A673 (cell line): Measurements from ENCODE around the gene NGB. TPM values are rescaled to one million over a fixed set of nuclear protein-coding genes. Genes with fewer than 3 reads are reported as not detected.

Experiments
- BruUV-seq: library from RNA; stranded (reverse); fragments of 400-500 nt; replicated peaks from 2 replicates; lab custom pipeline; 2021; lab: Mats Ljungman, UMichigan
- CTCF ChIA-PET: fragments of 300-600 bp; sonication (Branson Sonifier 250); formaldehyde crosslinking; loops from one replicate; lab custom pipeline; 2022; ENCODE audit warnings: antibody characterized with exemption; lab: Charles Lee
- POLR2A ChIA-PET: fragments of 300-600 bp; sonication (Branson Sonifier 250); formaldehyde crosslinking; loops from one replicate; lab custom pipeline; 2022; ENCODE audit warnings: antibody characterized with exemption; ENCODE audit not compliant: low non-redundant PET; lab: Charles Lee
- DNase-seq: peaks from one replicate; pipeline ENCODE4 v3.0.0-alpha.2; 2015; ENCODE audit warnings: low spot score
- H3K27ac ChIP-seq: fragments of 200-600 bp; sonication (generic); 2 replicates; pipeline ENCODE4 v1.5.1; 2016; ENCODE audit warnings: mixed run types, low read depth, mild to moderate bottlenecking, mixed read lengths, antibody characterized with exemption, low read length; ENCODE audit not compliant: poor library complexity, severe bottlenecking
- H3K27me3 ChIP-seq: fragments of 200-600 bp; sonication (generic); replicated peaks from 2 replicates; pipeline ENCODE4 v1.6.1; 2017; ENCODE audit warnings: mixed run types, low read depth, mild to moderate bottlenecking, mixed read lengths, antibody characterized with exemption, low read length; ENCODE audit not compliant: insufficient read depth, poor library complexity
- H3K36me3 ChIP-seq: fragments of 200-600 bp; sonication (generic); 2 replicates; pipeline ENCODE4 v1.6.1; 2016; ENCODE audit warnings: mixed run types, mild to moderate bottlenecking, mixed read lengths, antibody characterized with exemption, low read length; ENCODE audit not compliant: insufficient read depth, poor library complexity, severe bottlenecking
- H3K4me1 ChIP-seq: fragments of 200-600 bp; sonication (generic); 2 replicates; pipeline ENCODE4 v1.6.1; 2017; ENCODE audit warnings: mixed run types, mild to moderate bottlenecking, mixed read lengths, antibody characterized with exemption, low read length; ENCODE audit not compliant: insufficient read depth, poor library complexity, severe bottlenecking
- H3K4me3 ChIP-seq: fragments of 200-600 bp; sonication (generic); 2 replicates; pipeline ENCODE4 v1.5.1; 2016; ENCODE audit warnings: low read depth, mixed run types, mild to moderate bottlenecking, mixed read lengths, low read length; ENCODE audit not compliant: poor library complexity, severe bottlenecking
- H3K9me3 ChIP-seq: fragments of 200-600 bp; sonication (generic); 2 replicates; pipeline ENCODE4 v1.6.1; 2016; ENCODE audit warnings: mixed run types, low read depth, mild to moderate bottlenecking, mixed read lengths, antibody characterized with exemption, low read length; ENCODE audit not compliant: poor library complexity, severe bottlenecking
- CTCF ChIP-seq: fragments of 300-800, 200-600 bp; sonication (generic); conservative IDR thresholded peaks from 2 replicates; pipeline ENCODE4 v1.5.1; 2017; ENCODE audit warnings: low read depth, mild to moderate bottlenecking, antibody characterized with exemption, low read length, moderate library complexity, mixed read lengths
- EZH2 ChIP-seq: fragments of 200-600 bp; sonication (generic); IDR thresholded peaks from 2 replicates; pipeline ENCODE4 v1.6.1; 2017; ENCODE audit warnings: borderline replicate concordance, low read depth, mild to moderate bottlenecking, mixed read lengths, antibody characterized with exemption, low read length; ENCODE audit not compliant: poor library complexity, severe bottlenecking
- intact Hi-C: fragments of 100-400 bp; cut with micrococcal nuclease; formaldehyde crosslinking; loops from one replicate; pipeline ENCODE4 v1.10.0; 2022; ENCODE audit not compliant: unreplicated experiment
- total RNA-seq: library from RNA; stranded (reverse); gene quantifications from 2 replicates; pipeline ENCODE4 v1.2.3, GENCODE V29; 2021

NGB gene
- total RNA-seq, 1 experiment from 2014 or later, result not detected

GRCh38 chr14:77266336-77266735, 4.7 kb downstream of the NGB start:
- no TSS peak for BruUV-seq
- ChIA-PET CTCF (interaction anchor here (0.9 kb wide), 1 partner anchor 115 kb away, joined by 3 read pairs; no protein-coding TSS in a partner anchor), POLR2A (no interaction called here)
- Histone ChIP-seq H3K27me3 (peaks cover 38% of the 10 kb centered on the region), H3K4me1 (no peaks in the 10 kb centered on the region), H3K9me3 (no peaks in the 10 kb centered on the region), H3K27ac (no peak overlapping the region), H3K36me3 (no peaks in the 10 kb centered on the region), H3K4me3 (no peak overlapping the region)
- intact Hi-C loops, result no loop called here
- no peak for DNase-seq
- TF ChIP-seq EZH2, result no peak
- no peak for TF ChIP-seq CTCF

- Histone ChIP-seq H3K36me3 (no peaks in the 10 kb centered on the region), H3K27ac (no peak overlapping the region), H3K4me3 (no peak overlapping the region), H3K27me3 (peaks cover 32% of the 10 kb centered on the region), H3K9me3 (no peaks in the 10 kb centered on the region), H3K4me1 (no peaks in the 10 kb centered on the region)
- TF ChIP-seq EZH2 (no peak), CTCF (no peak)
- POLR2A ChIA-PET, result no interaction called here
- no peak for DNase-seq
- no TSS peak for BruUV-seq
- CTCF ChIA-PET, result interaction anchor here (0.9 kb wide), 1 partner anchor 114 kb away, joined by 3 read pairs; no protein-coding TSS in a partner anchor
- intact Hi-C loops, result no loop called here
Observed at GRCh38 chr14:77265561-77266335, 5.3 kb downstream of the NGB start.

- DNase-seq, result no peak
- peaks cover 26% of the 10 kb centered on the region for H3K27me3 ChIP-seq
- ChIA-PET POLR2A (no interaction called here), CTCF (interaction anchor here (0.9 kb wide), 1 partner anchor 114 kb away, joined by 3 read pairs; no protein-coding TSS in a partner anchor)
- no TSS peak for BruUV-seq
- TF ChIP-seq CTCF (no peak), EZH2 (no peak)
- H3K9me3 ChIP-seq, result no peaks in the 10 kb centered on the region
- no peaks in the 10 kb centered on the region for H3K36me3 ChIP-seq
- H3K27ac ChIP-seq, result no peak overlapping the region
- H3K4me1 ChIP-seq, result no peaks in the 10 kb centered on the region
- H3K4me3 ChIP-seq, result no peak overlapping the region
- intact Hi-C loops, result no loop called here
Observed at GRCh38 chr14:77265187-77265515, 5.9 kb downstream of the NGB start.
